HG03280 (cell line): ENCODE measurements around the gene TSPAN16.
A peak's percentile ranks its signal among the peaks of the same experiment; 100 is the strongest.
"Not testable (repeated sequence)": the region's sequence is repeated elsewhere in the genome, so short reads cannot be mapped to it uniquely, and the experiment has no call there.

Experiments used
- ATAC-seq: cut with Tn5 transposase; IDR thresholded peaks from one replicate; pipeline ENCODE4 v1.9.1; 2021; ENCODE audit warnings: mild to moderate bottlenecking, moderate library complexity; ENCODE audit not compliant: unreplicated experiment

Gene TSPAN16

GRCh38 chr19:11306337-11306736 lies 10.4 kb downstream of the TSPAN16 start:
- ATAC-seq, result no peak

GRCh38 chr19:11320278-11320995 lies 24.5 kb downstream of the TSPAN16 start:
- ATAC-seq, result not testable (repeated sequence)

- ATAC-seq, result no peak
Measured at GRCh38 chr19:11321191-11322126, 25.5 kb downstream of the TSPAN16 start.

- ATAC-seq, result no peak
Measured at GRCh38 chr19:11322269-11323024, 26.5 kb downstream of the TSPAN16 start.

- ATAC-seq, result no peak
Measured at GRCh38 chr19:11323601-11324078, 27.7 kb downstream of the TSPAN16 start.

- ATAC-seq, result no peak
Measured at GRCh38 chr19:11324079-11324661, 28.2 kb downstream of the TSPAN16 start.

GRCh38 chr19:11324748-11325389 lies 28.9 kb downstream of the TSPAN16 start:
- no peak for ATAC-seq

- no peak for ATAC-seq
Measured at GRCh38 chr19:11325544-11325943, 29.6 kb downstream of the TSPAN16 start.

GRCh38 chr19:11330127-11330526 lies 34.2 kb downstream of the TSPAN16 start:
- ATAC-seq, result no peak

- ATAC-seq, result no peak
Measured at GRCh38 chr19:11331502-11331901, 35.5 kb downstream of the TSPAN16 start.

- no peak for ATAC-seq
Measured at GRCh38 chr19:11332822-11333221, 36.9 kb downstream of the TSPAN16 start.

GRCh38 chr19:11333838-11334237 lies 37.9 kb downstream of the TSPAN16 start:
- not testable (repeated sequence) for ATAC-seq

GRCh38 chr19:11335449-11336146 lies 39.6 kb downstream of the TSPAN16 start:
- no peak for ATAC-seq

- no peak for ATAC-seq
Measured at GRCh38 chr19:11337080-11337479, 41.1 kb downstream of the TSPAN16 start.

- ATAC-seq, result no peak
Measured at GRCh38 chr19:11338121-11338520, 42.2 kb downstream of the TSPAN16 start.

- no peak for ATAC-seq
Measured at GRCh38 chr19:11338569-11339253, 42.8 kb downstream of the TSPAN16 start.

GRCh38 chr19:11339254-11340098 lies 43.5 kb downstream of the TSPAN16 start, which contains the start of gene RAB3D:
Gene RAB3D (minus strand): TSS chr19:11339657. CDS start chr19:11337399, 2,258 bp downstream.
- ATAC-seq, result peak; percentile 81

- ATAC-seq, result not testable (repeated sequence)
Measured at GRCh38 chr19:11340099-11340467, 44.1 kb downstream of the TSPAN16 start.
